DOHH2 (cell line): Measurements from ENCODE around the gene SH3BGRL.

Experiments used
- H3F3A ChIP-seq: fragments of 200-600 bp; sonication (generic), shearing (Covaris generic); 2 replicates; pipeline ENCODE4 v1.6.0; 2016; ENCODE audit warnings: antibody characterized with exemption, mild to moderate bottlenecking; ENCODE audit not compliant: control insufficient read depth, insufficient read depth
- H3K27ac ChIP-seq: fragments of 200-600 bp; sonication (generic); 2 replicates; pipeline ENCODE4 v1.5.1; 2014; ENCODE audit warnings: low read depth, mild to moderate bottlenecking, low read length, moderate library complexity
- H3K27me3 ChIP-seq: fragments of 200-600 bp; sonication (generic); 2 replicates; pipeline ENCODE4 v1.6.1; 2014; ENCODE audit warnings: mild to moderate bottlenecking, low read length, mixed read lengths; ENCODE audit not compliant: control insufficient read depth
- H3K36me3 ChIP-seq: fragments of 200-600 bp; sonication (generic); 2 replicates; pipeline ENCODE4 v1.6.1; 2014; ENCODE audit warnings: mild to moderate bottlenecking, low read length, moderate library complexity, mixed read lengths; ENCODE audit not compliant: control insufficient read depth
- H3K4me1 ChIP-seq: fragments of 200-600 bp; sonication (generic); 2 replicates; pipeline ENCODE4 v1.6.1; 2014; ENCODE audit warnings: mild to moderate bottlenecking, low read length, mixed read lengths; ENCODE audit not compliant: control insufficient read depth
- H3K4me2 ChIP-seq: fragments of 200-600 bp; sonication (generic); 2 replicates; pipeline ENCODE4 v1.6.0; 2014; ENCODE audit warnings: mild to moderate bottlenecking, low read length, moderate library complexity
- H3K4me3 ChIP-seq: fragments of 200-600 bp; sonication (generic); 2 replicates; pipeline ENCODE4 v1.5.1; 2014; ENCODE audit warnings: mild to moderate bottlenecking, low read length, mixed read lengths
- H3K79me2 ChIP-seq: fragments of 200-600 bp; sonication (generic); 2 replicates; pipeline ENCODE4 v1.6.1; 2014; ENCODE audit warnings: mild to moderate bottlenecking, low read length, mixed read lengths; ENCODE audit not compliant: control insufficient read depth
- H3K9me2 ChIP-seq: fragments of 200-600 bp; sonication (generic); replicated peaks from 2 replicates; pipeline ENCODE4 v1.6.1; 2014; ENCODE audit warnings: mild to moderate bottlenecking, low read length, mixed read lengths; ENCODE audit not compliant: control insufficient read depth
- H3K9me3 ChIP-seq: fragments of 200-600 bp; sonication (generic); 2 replicates; pipeline ENCODE4 v1.6.1; 2014; ENCODE audit warnings: antibody characterized with exemption, low read length, mixed read lengths; ENCODE audit not compliant: control insufficient read depth, insufficient read depth
- H4K20me1 ChIP-seq: fragments of 200-600 bp; sonication (generic); 2 replicates; pipeline ENCODE4 v1.6.0; 2014; ENCODE audit warnings: low read depth, mild to moderate bottlenecking, antibody characterized with exemption, low read length, moderate library complexity; ENCODE audit not compliant: control insufficient read depth, insufficient read depth
- EZH2phosphoT487 ChIP-seq: fragments of 200-600 bp; sonication (generic); IDR thresholded peaks from 2 replicates; pipeline ENCODE4 v1.6.1; 2017; ENCODE audit warnings: borderline replicate concordance, mild to moderate bottlenecking, antibody characterized with exemption, low read length, moderate library complexity, mixed read lengths
- TF ChIP-seq, protein P1 (sequence below): fragments of 200-600 bp; sonication (generic); IDR thresholded peaks from one replicate; pipeline ENCODE4 v1.5.1; 2014; ENCODE audit warnings: antibody characterized with exemption, mild to moderate bottlenecking, low read depth, low read length; ENCODE audit not compliant: poor library complexity, severe bottlenecking

SH3BGRL gene

DNA sequence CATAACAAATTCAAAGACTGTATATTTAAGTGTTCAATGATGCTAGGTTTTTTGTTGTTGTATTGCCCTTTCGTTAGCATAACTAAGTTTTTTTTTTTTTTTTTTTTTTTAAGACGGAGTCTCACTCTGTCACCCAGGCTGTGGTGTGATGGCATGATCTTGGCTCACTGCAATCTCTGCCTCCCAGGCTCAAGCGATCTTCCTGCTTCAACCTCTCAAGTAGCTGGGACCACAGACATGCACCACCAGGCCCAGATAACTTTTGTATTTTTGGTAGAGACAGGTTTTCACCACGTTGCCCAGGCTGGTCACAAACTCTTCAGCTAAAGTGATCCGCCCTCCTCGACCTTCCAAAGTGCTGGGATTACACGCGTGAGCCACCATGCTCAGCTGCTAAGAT is 7.0 kb downstream of the SH3BGRL start:
- Histone ChIP-seq H3K4me2 (no peak overlapping the region), H3K79me2 (peaks cover 56% of the 10 kb centered on the region), H3K9me2 (no peaks in the 10 kb centered on the region), H3K27me3 (no peaks in the 10 kb centered on the region), H3K4me3 (no peak overlapping the region), H3K4me1 (peaks cover 23% of the 10 kb centered on the region), H3K9me3 (no peaks in the 10 kb centered on the region), H4K20me1 (no peaks in the 10 kb centered on the region), H3K36me3 (peaks cover 26% of the 10 kb centered on the region), H3K27ac (no peak overlapping the region), H3F3A (no peaks in the 10 kb centered on the region)
- no peak for TF ChIP-seq EZH2phosphoT487
- TF ChIP-seq, protein P1, sequence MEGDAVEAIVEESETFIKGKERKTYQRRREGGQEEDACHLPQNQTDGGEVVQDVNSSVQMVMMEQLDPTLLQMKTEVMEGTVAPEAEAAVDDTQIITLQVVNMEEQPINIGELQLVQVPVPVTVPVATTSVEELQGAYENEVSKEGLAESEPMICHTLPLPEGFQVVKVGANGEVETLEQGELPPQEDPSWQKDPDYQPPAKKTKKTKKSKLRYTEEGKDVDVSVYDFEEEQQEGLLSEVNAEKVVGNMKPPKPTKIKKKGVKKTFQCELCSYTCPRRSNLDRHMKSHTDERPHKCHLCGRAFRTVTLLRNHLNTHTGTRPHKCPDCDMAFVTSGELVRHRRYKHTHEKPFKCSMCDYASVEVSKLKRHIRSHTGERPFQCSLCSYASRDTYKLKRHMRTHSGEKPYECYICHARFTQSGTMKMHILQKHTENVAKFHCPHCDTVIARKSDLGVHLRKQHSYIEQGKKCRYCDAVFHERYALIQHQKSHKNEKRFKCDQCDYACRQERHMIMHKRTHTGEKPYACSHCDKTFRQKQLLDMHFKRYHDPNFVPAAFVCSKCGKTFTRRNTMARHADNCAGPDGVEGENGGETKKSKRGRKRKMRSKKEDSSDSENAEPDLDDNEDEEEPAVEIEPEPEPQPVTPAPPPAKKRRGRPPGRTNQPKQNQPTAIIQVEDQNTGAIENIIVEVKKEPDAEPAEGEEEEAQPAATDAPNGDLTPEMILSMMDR, result no peak

DNA sequence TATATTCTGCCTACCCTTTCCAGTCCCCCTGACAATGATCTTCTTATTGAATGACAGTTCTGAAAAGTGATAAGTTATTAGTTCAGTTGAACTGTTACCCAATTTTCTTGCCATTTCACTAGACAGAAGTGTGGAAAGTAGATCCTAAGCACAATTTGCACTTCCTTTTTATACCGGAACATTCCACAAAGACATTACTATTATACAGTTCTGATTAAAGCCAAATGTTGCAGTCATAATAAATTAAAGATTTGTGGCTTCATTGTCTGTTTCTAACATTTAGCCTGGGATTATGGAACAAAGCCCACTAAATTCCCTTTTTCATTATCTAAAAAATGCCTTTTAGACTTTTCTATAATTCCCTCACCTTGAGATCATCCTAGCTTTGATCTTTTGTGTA is 13.8 kb downstream of the SH3BGRL start:
- Histone ChIP-seq H3K36me3 (peaks cover 5% of the 10 kb centered on the region; the same call in 1 of the 2 replicates), H3K4me1 (no peaks in the 10 kb centered on the region), H3F3A (no peaks in the 10 kb centered on the region), H3K4me3 (no peak overlapping the region), H3K9me2 (no peaks in the 10 kb centered on the region), H3K79me2 (peaks cover 29% of the 10 kb centered on the region), H3K4me2 (no peak overlapping the region), H3K27ac (no peak overlapping the region), H3K27me3 (no peaks in the 10 kb centered on the region), H3K9me3 (no peaks in the 10 kb centered on the region), H4K20me1 (no peaks in the 10 kb centered on the region)
- TF ChIP-seq, protein P1, result no peak
- no peak for TF ChIP-seq EZH2phosphoT487

DNA sequence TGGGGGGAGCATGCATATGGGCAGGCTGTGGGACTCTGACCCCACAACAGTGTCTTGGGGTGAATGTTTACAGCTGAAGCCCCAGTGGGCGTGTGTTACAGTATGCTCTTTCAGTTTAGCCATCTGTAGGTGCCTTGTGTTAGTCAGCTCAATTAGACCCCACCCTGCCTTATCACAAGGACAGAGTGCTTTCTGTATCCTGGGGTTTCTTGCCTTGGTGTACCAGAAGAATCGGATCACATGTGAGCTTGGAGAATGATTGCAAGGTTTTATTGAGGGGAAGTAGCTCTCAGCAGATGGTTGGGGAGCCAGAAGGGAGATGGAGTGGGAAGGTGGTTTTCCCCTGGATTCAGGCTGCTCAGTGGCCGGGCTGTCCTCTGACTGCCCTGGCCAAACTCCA is 27.3 kb downstream of the SH3BGRL start:
- H3K4me2 ChIP-seq, result no peak overlapping the region

More for the DNA sequence above, 27.3 kb downstream of the SH3BGRL start:
- Histone ChIP-seq H3K4me1 (no peaks in the 10 kb centered on the region), H3K4me3 (no peak overlapping the region), H4K20me1 (no peaks in the 10 kb centered on the region), H3K27ac (no peak overlapping the region), H3K36me3 (no peaks in the 10 kb centered on the region; the same call in none of the 2 replicates), H3K9me3 (no peaks in the 10 kb centered on the region), H3K9me2 (no peaks in the 10 kb centered on the region), H3K79me2 (peaks cover 19% of the 10 kb centered on the region), H3K27me3 (no peaks in the 10 kb centered on the region), H3F3A (no peaks in the 10 kb centered on the region)
- TF ChIP-seq, protein P1, result no peak
- no peak for TF ChIP-seq EZH2phosphoT487
